H1 (cell line): ENCODE measurements around the gene TPSAB1. TPM values are rescaled to one million over a fixed set of nuclear protein-coding genes. Genes with fewer than 3 reads are reported as not detected.
"Not testable (repeated sequence)": the region's sequence is repeated elsewhere in the genome, so short reads cannot be mapped to it uniquely, and the experiment has no call there.

Experiments
- CTCF ChIA-PET: fragments of 300-600 bp; sonication (Branson Sonifier 250); formaldehyde crosslinking; loops from one replicate; lab custom pipeline; 2021; ENCODE audit not compliant: partially characterized antibody; lab: Charles Lee
- POLR2A ChIA-PET: fragments of 300-600 bp; sonication (Branson Sonifier 250); formaldehyde crosslinking; loops from one replicate; lab custom pipeline; 2021; ENCODE audit warnings: inconsistent platforms; ENCODE audit not compliant: partially characterized antibody; lab: Charles Lee
- DNase-seq, 2 experiments: peaks; one replicate each; pipeline versions ENCODE4 v3.0.0 to v3.0.0-alpha.2; 2010 to 2022; ENCODE audit warnings: low spot score in 2 of 2, low read depth in 1 of 2, mixed read lengths in 1 of 2
- FAIRE-seq: peaks from 2 replicates; lab custom pipeline; 2011; peaks lifted over from hg19 to GRCh38; lab: Jason Lieb, UNC
- H2AFZ ChIP-seq: 2 replicates; pipeline ENCODE4 v1.8.1; 2012; ENCODE audit warnings: low read length, inconsistent platforms
- H2AK5ac ChIP-seq: 2 replicates; pipeline ENCODE4 v1.6.1; 2013; ENCODE audit warnings: low read depth, low read length
- H2BK120ac ChIP-seq: replicated peaks from 2 replicates; pipeline ENCODE3; 2013; ENCODE audit warnings: low read depth, low read length, inconsistent platforms
- H2BK12ac ChIP-seq: 2 replicates; pipeline ENCODE4 v1.6.1; 2013; ENCODE audit warnings: low read depth, low read length
- H2BK15ac ChIP-seq: 2 replicates; pipeline ENCODE4 v1.6.1; 2013; ENCODE audit warnings: low read length
- H2BK20ac ChIP-seq: 2 replicates; pipeline ENCODE4 v1.6.1; 2013; ENCODE audit warnings: low read length
- H2BK5ac ChIP-seq: 2 replicates; pipeline ENCODE4 v1.6.1; 2013; ENCODE audit warnings: low read depth, low read length
- H3K14ac ChIP-seq: 2 replicates; pipeline ENCODE4 v1.6.1; 2013; ENCODE audit warnings: inconsistent platforms; ENCODE audit not compliant: insufficient read length
- H3K18ac ChIP-seq: 2 replicates; pipeline ENCODE4 v1.6.1; 2013; ENCODE audit warnings: low read length; ENCODE audit errors: extremely low read depth
- H3K23ac ChIP-seq: 2 replicates; pipeline ENCODE4 v1.6.1; 2013; ENCODE audit warnings: inconsistent platforms; ENCODE audit not compliant: insufficient read length
- H3K23me2 ChIP-seq: 2 replicates; pipeline ENCODE4 v1.6.1; 2013; ENCODE audit warnings: low read depth, low read length
- H3K27ac ChIP-seq: 2 replicates; pipeline ENCODE4 v1.6.1; 2011; ENCODE audit warnings: low read depth, low read length, inconsistent platforms
- H3K27me3 ChIP-seq, 4 experiments: replicated peaks in 1 of 4; 1 replicate in 1 of 4; 2 replicates in 3 of 4; pipeline versions ENCODE4 v1.6.1 to v1.8.1; 2011 to 2013; ENCODE audit warnings: low read length in 3 of 4, mild to moderate bottlenecking in 3 of 4, inconsistent platforms in 2 of 4, mixed read lengths in 2 of 4, moderate library complexity in 1 of 4; ENCODE audit not compliant: control insufficient read depth in 3 of 4, insufficient read depth in 3 of 4; ENCODE audit errors: extremely low read depth in 1 of 4
- H3K36me3 ChIP-seq, 4 experiments: 2 replicates each; pipeline versions ENCODE4 v1.6.1 to v1.8.1; 2011 to 2013; ENCODE audit warnings: mild to moderate bottlenecking in 4 of 4, low read length in 3 of 4, moderate library complexity in 2 of 4, control low read depth in 1 of 4, inconsistent platforms in 1 of 4; ENCODE audit not compliant: insufficient read depth in 4 of 4, control insufficient read depth in 2 of 4
- H3K4ac ChIP-seq: replicated peaks from 2 replicates; pipeline ENCODE3; 2013; ENCODE audit warnings: low read length, low read depth, mixed read lengths, inconsistent platforms; ENCODE audit not compliant: insufficient read length
- H3K4me1 ChIP-seq, 4 experiments: replicated peaks in 1 of 4; 1 replicate in 1 of 4; 2 replicates in 3 of 4; pipeline versions ENCODE4 v1.6.1 to v1.8.1; 2011 to 2013; ENCODE audit warnings: low read length in 3 of 4, inconsistent platforms in 2 of 4, mixed read lengths in 1 of 4; ENCODE audit not compliant: insufficient read depth in 4 of 4, control insufficient read depth in 3 of 4
- H3K4me2 ChIP-seq, 2 experiments: 2 replicates each; pipeline versions ENCODE4 v1.6.1 to v1.8.1; 2011 to 2013; ENCODE audit warnings: low read depth in 2 of 2, low read length in 2 of 2, control low read depth in 1 of 2, inconsistent platforms in 1 of 2, mild to moderate bottlenecking in 1 of 2; ENCODE audit not compliant: insufficient read depth in 1 of 2
- H3K4me3 ChIP-seq, 4 experiments: fragments of 200-600, 300-600 bp in 1 of 4; sonication (generic), shearing (Covaris generic), sonication (Bioruptor Twin) in 1 of 4; 2 replicates each; pipeline versions ENCODE4 v1.5.1 to v1.8.1; 2011 to 2016; ENCODE audit warnings: low read length in 4 of 4, low read depth in 3 of 4, control low read depth in 2 of 4, inconsistent platforms in 2 of 4, mild to moderate bottlenecking in 2 of 4, mixed read lengths in 1 of 4, moderate library complexity in 1 of 4; ENCODE audit not compliant: insufficient read depth in 2 of 4; ENCODE audit errors: extremely low read depth in 1 of 4
- H3K56ac ChIP-seq: replicated peaks from 2 replicates; pipeline ENCODE3; 2013; ENCODE audit warnings: low read depth, mild to moderate bottlenecking, mixed read lengths, low read length, inconsistent platforms; ENCODE audit not compliant: insufficient read length
- H3K79me1 ChIP-seq: 2 replicates; pipeline ENCODE4 v1.6.1; 2013; ENCODE audit warnings: low read depth, low read length, control low read depth
- H3K79me2 ChIP-seq, 2 experiments: 2 replicates each; pipeline versions ENCODE4 v1.6.1 to v1.8.1; 2012 to 2013; ENCODE audit warnings: low read length in 2 of 2, mild to moderate bottlenecking in 2 of 2, inconsistent platforms in 1 of 2; ENCODE audit not compliant: insufficient read depth in 2 of 2, control insufficient read depth in 1 of 2
- H3K9ac ChIP-seq, 4 experiments: replicated peaks in 1 of 4; 1 replicate in 1 of 4; 2 replicates in 3 of 4; pipeline versions ENCODE4 v1.6.1 to v1.8.1; 2011 to 2013; ENCODE audit warnings: low read depth in 3 of 4, low read length in 3 of 4, control low read depth in 2 of 4, mild to moderate bottlenecking in 2 of 4, moderate library complexity in 2 of 4, inconsistent platforms in 1 of 4; ENCODE audit errors: extremely low read depth in 1 of 4
- H3K9me3 ChIP-seq, 2 experiments: 2 replicates each; pipeline versions ENCODE4 v1.6.1 to v1.8.1; 2012 to 2013; ENCODE audit warnings: mild to moderate bottlenecking in 2 of 2, moderate library complexity in 2 of 2, control low read depth in 1 of 2, inconsistent platforms in 1 of 2, low read depth in 1 of 2, low read length in 1 of 2, mixed read lengths in 1 of 2; ENCODE audit not compliant: insufficient read depth in 2 of 2
- H4K20me1 ChIP-seq, 2 experiments: replicated peaks in 1 of 2; 2 replicates each; pipeline versions ENCODE3 to v1.8.1; 2011 to 2013; ENCODE audit warnings: inconsistent platforms in 2 of 2, low read length in 2 of 2, mild to moderate bottlenecking in 1 of 2; ENCODE audit not compliant: insufficient read depth in 2 of 2, control insufficient read depth in 1 of 2
- H4K5ac ChIP-seq: 2 replicates; pipeline ENCODE4 v1.6.1; 2013; ENCODE audit warnings: low read length, low read depth, mixed read lengths, inconsistent platforms; ENCODE audit not compliant: insufficient read length
- H4K8ac ChIP-seq: 2 replicates; pipeline ENCODE4 v1.8.0; 2013; ENCODE audit warnings: mild to moderate bottlenecking, moderate library complexity, low read length, inconsistent platforms; ENCODE audit not compliant: insufficient read depth; ENCODE audit errors: extremely low read depth
- H4K91ac ChIP-seq: replicated peaks from 2 replicates; pipeline ENCODE3; 2013; ENCODE audit warnings: low read length, mixed read lengths, inconsistent platforms; ENCODE audit not compliant: insufficient read length
- WGBS, 2 experiments: shearing (Covaris generic) in 1 of 2; methylation state at CpG; one replicate each; pipeline versions ENCODE4 v1.1.6 to v1.1.7; 2013 to 2015; ENCODE audit warnings: low lambda C conversion rate in 2 of 2, mixed read lengths in 2 of 2, inconsistent platforms in 1 of 2, low coverage in 1 of 2, missing lambda C conversion rate in 1 of 2; ENCODE audit not compliant: insufficient replicate concordance in 2 of 2, insufficient coverage in 1 of 2, insufficient read length in 1 of 2; ENCODE audit errors: extremely low coverage in 1 of 2, missing lambda C conversion rate in 1 of 2; 5-methylcytosine and 5-hydroxymethylcytosine counted together
- polyA plus RNA-seq, 7 experiments: library from polyadenylated mRNA; depleted of rRNA in 3 of 7; stranded (reverse) in 5 of 7; unstranded in 2 of 7; fragments of >200 nt in 5 of 7; fragments of 200-250 nt in 2 of 7; gene quantifications; 1 replicate in 5 of 7; 2 replicates in 1 of 7; 4 replicates in 1 of 7; pipeline versions ENCODE4 v1.2.1 to v1.2.3, GENCODE V29; 2011 to 2013; ENCODE audit warnings: missing spikeins in 2 of 7, mixed read lengths in 2 of 7
- total RNA-seq: library from RNA; stranded (reverse); fragmentation: NEBNext Ultra II Directional; extraction: Animal tissue kit (Norgen Biotek cat#: 25700); gene quantifications from 2 replicates; pipeline ENCODE4 v1.2.1, GENCODE V29; 2021

TPSAB1 gene
- total and polyA plus RNA-seq, 2 of the 8 experiments (the other 6 are each of a cell fraction or from before 2014, with no cell fraction given) = 0.09 TPM; not detected in 1

GRCh38 chr16:1269418-1269817 is 28.9 kb downstream of the TPSAB1 start:
- H3K4me3 ChIP-seq, H3K4ac ChIP-seq, H3K18ac ChIP-seq, H3K9ac ChIP-seq, H3K36me3 ChIP-seq, H2BK120ac ChIP-seq, H2AK5ac ChIP-seq, H3K4me1 ChIP-seq, H2BK20ac ChIP-seq, H3K27ac ChIP-seq, H3K79me1 ChIP-seq, H2BK5ac ChIP-seq, DNase-seq, H3K27me3 ChIP-seq, H2BK15ac ChIP-seq, H3K14ac ChIP-seq, H2BK12ac ChIP-seq, H3K56ac ChIP-seq, H4K5ac ChIP-seq, H4K8ac ChIP-seq, H3K23ac ChIP-seq, POLR2A ChIA-PET, H4K20me1 ChIP-seq, H3K9me3 ChIP-seq, FAIRE-seq, H2AFZ ChIP-seq, H3K79me2 ChIP-seq, H3K23me2 ChIP-seq, H4K91ac ChIP-seq: not testable (repeated sequence)
- WGBS, 2 experiments = 94% methylated on average over 7 of the region's 7 CpGs; no CpG with 5 or more reads in 1 of the 2 experiments
- CTCF ChIA-PET = interaction anchor here (0.8 kb wide), 1 partner anchor 24 kb away, joined by 3 read pairs; no protein-coding TSS in a partner anchor
- 0 out of 4 replicates have a peak overlapping the region, but pooled peaks of 1 of the 2 experiments have one; percentile 48 for H3K4me2 ChIP-seq
